HG02885 (cell line): ENCODE measurements around the gene CCDC59.
"Not testable (repeated sequence)": the region's sequence is repeated elsewhere in the genome, so short reads cannot be mapped to it uniquely, and the experiment has no call there.

Source experiments
- ATAC-seq: cut with Tn5 transposase; IDR thresholded peaks from one replicate; pipeline ENCODE4 v1.9.1; 2021; ENCODE audit warnings: mild to moderate bottlenecking; ENCODE audit not compliant: unreplicated experiment, poor library complexity

The CCDC59 gene

GRCh38 chr12:82358200-82359114, at the start of gene CCDC59, which contains the start of gene METTL25:
Gene CCDC59 (minus strand): TSS chr12:82358387. CDS start chr12:82358376, 11 bp downstream.
Gene METTL25 (plus strand): TSS chr12:82358529. CDS start chr12:82358566, 37 bp downstream.
- ATAC-seq: peak; percentile 90

GRCh38 chr12:82407481-82407880, 49.3 kb upstream of the CCDC59 start:
- ATAC-seq: no peak

- no peak for ATAC-seq
Measured at GRCh38 chr12:82406651-82407050, 48.5 kb upstream of the CCDC59 start.

- no peak for ATAC-seq
Measured at GRCh38 chr12:82400819-82401218, 42.6 kb upstream of the CCDC59 start.

GRCh38 chr12:82398879-82399278, 40.7 kb upstream of the CCDC59 start:
- no peak for ATAC-seq

- peak; percentile 52 for ATAC-seq
Measured at GRCh38 chr12:82383930-82384552, 25.9 kb upstream of the CCDC59 start.

GRCh38 chr12:82378997-82379396, 20.8 kb upstream of the CCDC59 start:
- no peak for ATAC-seq

GRCh38 chr12:82375201-82375600, 17.0 kb upstream of the CCDC59 start:
- ATAC-seq: no peak

- ATAC-seq: peak; percentile 53
Measured at GRCh38 chr12:82366197-82366596, 8.0 kb upstream of the CCDC59 start.

GRCh38 chr12:82363990-82364389, 5.8 kb upstream of the CCDC59 start:
- no peak for ATAC-seq

GRCh38 chr12:82361461-82361915, 3.3 kb upstream of the CCDC59 start:
- no peak for ATAC-seq

GRCh38 chr12:82360834-82361233, 2.6 kb upstream of the CCDC59 start:
- not testable (repeated sequence) for ATAC-seq

GRCh38 chr12:82359115-82359478, 910 bp upstream of the CCDC59 start:
- peak; percentile 22 for ATAC-seq

GRCh38 chr12:82357845-82358199, 365 bp downstream of the CCDC59 start:
- ATAC-seq: no peak

GRCh38 chr12:82357340-82357739, 847 bp downstream of the CCDC59 start:
- no peak for ATAC-seq

GRCh38 chr12:82351390-82351789, 6.8 kb downstream of the CCDC59 start:
- no peak for ATAC-seq

GRCh38 chr12:82350161-82350560, 8.0 kb downstream of the CCDC59 start:
- no peak for ATAC-seq

- no peak for ATAC-seq
Measured at GRCh38 chr12:82329508-82329907, 28.7 kb downstream of the CCDC59 start.

- ATAC-seq: no peak
Measured at GRCh38 chr12:82327861-82328260, 30.3 kb downstream of the CCDC59 start.

- peak; percentile 76 for ATAC-seq
Measured at GRCh38 chr12:82326905-82327503, 31.2 kb downstream of the CCDC59 start.
